Measurements from ENCODE around the gene DBI. TPM values are rescaled to one million over a fixed set of nuclear protein-coding genes. Genes with fewer than 3 reads are reported as not detected.

DBI gene
- total and polyA plus RNA-seq, 2 of the 13 experiments (the other 11 are each of a cell fraction or from before 2014, with no cell fraction given): 330 to 659 TPM

DNA sequence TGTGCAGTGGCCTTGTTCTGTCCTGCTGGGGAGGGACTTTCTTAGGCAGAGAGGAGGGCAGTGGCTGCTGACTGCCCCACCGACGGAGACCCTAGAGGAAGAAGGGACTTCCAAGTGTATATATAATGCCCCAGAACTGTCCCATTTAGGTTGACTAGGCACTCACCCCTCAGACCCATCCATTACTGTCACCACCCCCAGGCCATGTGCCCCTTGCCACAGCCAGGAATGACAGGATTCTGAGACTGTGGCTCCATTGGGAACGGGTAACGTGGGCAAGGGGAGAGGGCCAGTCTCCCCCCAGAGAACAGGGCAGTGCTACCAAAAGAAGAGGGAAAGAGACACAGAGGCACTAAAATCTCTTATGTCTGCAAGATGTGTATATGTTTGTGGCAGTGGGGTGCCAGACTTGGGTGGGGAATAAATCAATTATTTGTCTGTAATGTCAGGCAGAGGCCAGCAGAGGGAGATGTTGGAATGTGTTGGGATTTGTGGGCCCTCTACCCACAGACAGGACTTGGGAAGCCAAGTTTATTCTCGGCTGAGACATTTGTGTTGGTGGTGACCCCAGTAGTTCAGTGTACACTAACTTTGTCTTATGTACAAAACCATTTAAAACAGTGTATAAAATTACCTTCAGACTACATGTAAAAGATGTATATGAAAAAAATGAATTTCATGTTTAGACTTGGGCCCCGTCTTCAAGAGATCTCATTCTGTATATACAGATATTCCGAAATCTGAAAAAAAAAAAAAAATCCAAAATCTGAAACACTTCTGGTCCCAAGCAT is 40.8 kb downstream of the DBI start (continued):
- TF ChIP-seq NONO (IDR thresholded peaks at IDR 0.05) (no peak), NONO (CRISPR knock-in tag; conservative IDR thresholded peaks at IDR 0.05) (0 out of 2 replicates have a peak, but pooled peaks have one; percentile 32), ZNF569 (CRISPR knock-in tag; IDR thresholded peaks at IDR 0.05; ENCODE audit: borderline replicate concordance) (no peak), POLR2G (IDR thresholded peaks at IDR 0.05; ENCODE audit: low read depth, low read length) (no peak), NR2F6 (IDR thresholded peaks at IDR 0.05) (no peak), NR2F6 (CRISPR knock-in tag; IDR thresholded peaks at IDR 0.05) (peak; percentile 17; the same call in 1 of the 2 replicates), MAZ (IDR thresholded peaks at IDR 0.05; ENCODE audit: borderline replicate concordance, low read depth, low read length) (no peak), MAZ (CRISPR knock-in tag; IDR thresholded peaks at IDR 0.05; ENCODE audit: low read depth) (peak; percentile 49; the same call in 1 of the 2 replicates), SMYD3 (CRISPR knock-in tag; IDR thresholded peaks at IDR 0.05) (peak; percentile 28; the same call in 1 of the 2 replicates), RAD21 (CRISPR knock-in tag; IDR thresholded peaks at IDR 0.05) (peak; percentile 97), ZFP1 (CRISPR knock-in tag; IDR thresholded peaks at IDR 0.05) (0 out of 2 replicates have a peak, but pooled peaks have one; percentile 39), ELF1 (CRISPR knock-in tag; IDR thresholded peaks at IDR 0.05) (0 out of 2 replicates have a peak, but pooled peaks have one; percentile 6)
- TF ChIP-seq, protein P1, sequence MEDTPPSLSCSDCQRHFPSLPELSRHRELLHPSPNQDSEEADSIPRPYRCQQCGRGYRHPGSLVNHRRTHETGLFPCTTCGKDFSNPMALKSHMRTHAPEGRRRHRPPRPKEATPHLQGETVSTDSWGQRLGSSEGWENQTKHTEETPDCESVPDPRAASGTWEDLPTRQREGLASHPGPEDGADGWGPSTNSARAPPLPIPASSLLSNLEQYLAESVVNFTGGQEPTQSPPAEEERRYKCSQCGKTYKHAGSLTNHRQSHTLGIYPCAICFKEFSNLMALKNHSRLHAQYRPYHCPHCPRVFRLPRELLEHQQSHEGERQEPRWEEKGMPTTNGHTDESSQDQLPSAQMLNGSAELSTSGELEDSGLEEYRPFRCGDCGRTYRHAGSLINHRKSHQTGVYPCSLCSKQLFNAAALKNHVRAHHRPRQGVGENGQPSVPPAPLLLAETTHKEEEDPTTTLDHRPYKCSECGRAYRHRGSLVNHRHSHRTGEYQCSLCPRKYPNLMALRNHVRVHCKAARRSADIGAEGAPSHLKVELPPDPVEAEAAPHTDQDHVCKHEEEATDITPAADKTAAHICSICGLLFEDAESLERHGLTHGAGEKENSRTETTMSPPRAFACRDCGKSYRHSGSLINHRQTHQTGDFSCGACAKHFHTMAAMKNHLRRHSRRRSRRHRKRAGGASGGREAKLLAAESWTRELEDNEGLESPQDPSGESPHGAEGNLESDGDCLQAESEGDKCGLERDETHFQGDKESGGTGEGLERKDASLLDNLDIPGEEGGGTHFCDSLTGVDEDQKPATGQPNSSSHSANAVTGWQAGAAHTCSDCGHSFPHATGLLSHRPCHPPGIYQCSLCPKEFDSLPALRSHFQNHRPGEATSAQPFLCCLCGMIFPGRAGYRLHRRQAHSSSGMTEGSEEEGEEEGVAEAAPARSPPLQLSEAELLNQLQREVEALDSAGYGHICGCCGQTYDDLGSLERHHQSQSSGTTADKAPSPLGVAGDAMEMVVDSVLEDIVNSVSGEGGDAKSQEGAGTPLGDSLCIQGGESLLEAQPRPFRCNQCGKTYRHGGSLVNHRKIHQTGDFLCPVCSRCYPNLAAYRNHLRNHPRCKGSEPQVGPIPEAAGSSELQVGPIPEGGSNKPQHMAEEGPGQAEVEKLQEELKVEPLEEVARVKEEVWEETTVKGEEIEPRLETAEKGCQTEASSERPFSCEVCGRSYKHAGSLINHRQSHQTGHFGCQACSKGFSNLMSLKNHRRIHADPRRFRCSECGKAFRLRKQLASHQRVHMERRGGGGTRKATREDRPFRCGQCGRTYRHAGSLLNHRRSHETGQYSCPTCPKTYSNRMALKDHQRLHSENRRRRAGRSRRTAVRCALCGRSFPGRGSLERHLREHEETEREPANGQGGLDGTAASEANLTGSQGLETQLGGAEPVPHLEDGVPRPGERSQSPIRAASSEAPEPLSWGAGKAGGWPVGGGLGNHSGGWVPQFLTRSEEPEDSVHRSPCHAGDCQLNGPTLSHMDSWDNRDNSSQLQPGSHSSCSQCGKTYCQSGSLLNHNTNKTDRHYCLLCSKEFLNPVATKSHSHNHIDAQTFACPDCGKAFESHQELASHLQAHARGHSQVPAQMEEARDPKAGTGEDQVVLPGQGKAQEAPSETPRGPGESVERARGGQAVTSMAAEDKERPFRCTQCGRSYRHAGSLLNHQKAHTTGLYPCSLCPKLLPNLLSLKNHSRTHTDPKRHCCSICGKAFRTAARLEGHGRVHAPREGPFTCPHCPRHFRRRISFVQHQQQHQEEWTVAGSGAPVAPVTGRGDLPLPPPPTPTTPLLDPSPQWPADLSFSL (CRISPR knock-in tag; IDR thresholded peaks at IDR 0.05): no peak
- TF ChIP-seq, protein P2, sequence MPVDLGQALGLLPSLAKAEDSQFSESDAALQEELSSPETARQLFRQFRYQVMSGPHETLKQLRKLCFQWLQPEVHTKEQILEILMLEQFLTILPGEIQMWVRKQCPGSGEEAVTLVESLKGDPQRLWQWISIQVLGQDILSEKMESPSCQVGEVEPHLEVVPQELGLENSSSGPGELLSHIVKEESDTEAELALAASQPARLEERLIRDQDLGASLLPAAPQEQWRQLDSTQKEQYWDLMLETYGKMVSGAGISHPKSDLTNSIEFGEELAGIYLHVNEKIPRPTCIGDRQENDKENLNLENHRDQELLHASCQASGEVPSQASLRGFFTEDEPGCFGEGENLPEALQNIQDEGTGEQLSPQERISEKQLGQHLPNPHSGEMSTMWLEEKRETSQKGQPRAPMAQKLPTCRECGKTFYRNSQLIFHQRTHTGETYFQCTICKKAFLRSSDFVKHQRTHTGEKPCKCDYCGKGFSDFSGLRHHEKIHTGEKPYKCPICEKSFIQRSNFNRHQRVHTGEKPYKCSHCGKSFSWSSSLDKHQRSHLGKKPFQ (CRISPR knock-in tag; IDR thresholded peaks at IDR 0.05; ENCODE audit: insufficient replicate concordance): peak; percentile 22
- TF ChIP-seq, protein P3, sequence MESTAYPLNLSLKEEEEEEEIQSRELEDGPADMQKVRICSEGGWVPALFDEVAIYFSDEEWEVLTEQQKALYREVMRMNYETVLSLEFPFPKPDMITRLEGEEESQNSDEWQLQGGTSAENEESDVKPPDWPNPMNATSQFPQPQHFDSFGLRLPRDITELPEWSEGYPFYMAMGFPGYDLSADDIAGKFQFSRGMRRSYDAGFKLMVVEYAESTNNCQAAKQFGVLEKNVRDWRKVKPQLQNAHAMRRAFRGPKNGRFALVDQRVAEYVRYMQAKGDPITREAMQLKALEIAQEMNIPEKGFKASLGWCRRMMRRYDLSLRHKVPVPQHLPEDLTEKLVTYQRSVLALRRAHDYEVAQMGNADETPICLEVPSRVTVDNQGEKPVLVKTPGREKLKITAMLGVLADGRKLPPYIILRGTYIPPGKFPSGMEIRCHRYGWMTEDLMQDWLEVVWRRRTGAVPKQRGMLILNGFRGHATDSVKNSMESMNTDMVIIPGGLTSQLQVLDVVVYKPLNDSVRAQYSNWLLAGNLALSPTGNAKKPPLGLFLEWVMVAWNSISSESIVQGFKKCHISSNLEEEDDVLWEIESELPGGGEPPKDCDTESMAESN (CRISPR knock-in tag; conservative IDR thresholded peaks at IDR 0.05): no peak
- TF ChIP-seq, protein P4, sequence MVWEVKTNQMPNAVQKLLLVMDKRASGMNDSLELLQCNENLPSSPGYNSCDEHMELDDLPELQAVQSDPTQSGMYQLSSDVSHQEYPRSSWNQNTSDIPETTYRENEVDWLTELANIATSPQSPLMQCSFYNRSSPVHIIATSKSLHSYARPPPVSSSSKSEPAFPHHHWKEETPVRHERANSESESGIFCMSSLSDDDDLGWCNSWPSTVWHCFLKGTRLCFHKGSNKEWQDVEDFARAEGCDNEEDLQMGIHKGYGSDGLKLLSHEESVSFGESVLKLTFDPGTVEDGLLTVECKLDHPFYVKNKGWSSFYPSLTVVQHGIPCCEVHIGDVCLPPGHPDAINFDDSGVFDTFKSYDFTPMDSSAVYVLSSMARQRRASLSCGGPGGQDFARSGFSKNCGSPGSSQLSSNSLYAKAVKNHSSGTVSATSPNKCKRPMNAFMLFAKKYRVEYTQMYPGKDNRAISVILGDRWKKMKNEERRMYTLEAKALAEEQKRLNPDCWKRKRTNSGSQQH (CRISPR knock-in tag; IDR thresholded peaks at IDR 0.05; ENCODE audit: low read depth): no peak
- TF ChIP-seq, protein P5, sequence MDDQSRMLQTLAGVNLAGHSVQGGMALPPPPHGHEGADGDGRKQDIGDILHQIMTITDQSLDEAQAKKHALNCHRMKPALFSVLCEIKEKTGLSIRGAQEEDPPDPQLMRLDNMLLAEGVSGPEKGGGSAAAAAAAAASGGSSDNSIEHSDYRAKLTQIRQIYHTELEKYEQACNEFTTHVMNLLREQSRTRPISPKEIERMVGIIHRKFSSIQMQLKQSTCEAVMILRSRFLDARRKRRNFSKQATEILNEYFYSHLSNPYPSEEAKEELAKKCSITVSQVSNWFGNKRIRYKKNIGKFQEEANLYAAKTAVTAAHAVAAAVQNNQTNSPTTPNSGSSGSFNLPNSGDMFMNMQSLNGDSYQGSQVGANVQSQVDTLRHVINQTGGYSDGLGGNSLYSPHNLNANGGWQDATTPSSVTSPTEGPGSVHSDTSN (CRISPR knock-in tag; IDR thresholded peaks at IDR 0.05; ENCODE audit: borderline replicate concordance): no peak

Data from HepG2 (cell line).